AG09309 (cell line): ENCODE data around the gene POU2F1.

Source experiments
- DNase-seq: peaks from one replicate; pipeline ENCODE4 v3.0.0-alpha.2; 2010; ENCODE audit warnings: low read depth
- H3K4me3 ChIP-seq: 2 replicates; pipeline ENCODE4 v1.5.1; 2011; ENCODE audit warnings: mild to moderate bottlenecking, low read depth, low read length, moderate library complexity; ENCODE audit not compliant: control insufficient read depth
- CTCF ChIP-seq: IDR thresholded peaks from 2 replicates; pipeline ENCODE4 v1.5.1; 2011; ENCODE audit warnings: mild to moderate bottlenecking, low read depth, low read length, inconsistent platforms; ENCODE audit not compliant: insufficient read depth, control insufficient read depth; ENCODE audit errors: missing control alignments

The POU2F1 gene

GRCh38 chr1:167423684-167424619 is 203.3 kb downstream of the POU2F1 start:
- TF ChIP-seq CTCF = no peak
- no peak for DNase-seq
- no peak overlapping the region for H3K4me3 ChIP-seq

GRCh38 chr1:167425482-167425881 is 204.8 kb downstream of the POU2F1 start:
- DNase-seq = no peak
- no peak overlapping the region for H3K4me3 ChIP-seq
- TF ChIP-seq CTCF = no peak

DNA sequence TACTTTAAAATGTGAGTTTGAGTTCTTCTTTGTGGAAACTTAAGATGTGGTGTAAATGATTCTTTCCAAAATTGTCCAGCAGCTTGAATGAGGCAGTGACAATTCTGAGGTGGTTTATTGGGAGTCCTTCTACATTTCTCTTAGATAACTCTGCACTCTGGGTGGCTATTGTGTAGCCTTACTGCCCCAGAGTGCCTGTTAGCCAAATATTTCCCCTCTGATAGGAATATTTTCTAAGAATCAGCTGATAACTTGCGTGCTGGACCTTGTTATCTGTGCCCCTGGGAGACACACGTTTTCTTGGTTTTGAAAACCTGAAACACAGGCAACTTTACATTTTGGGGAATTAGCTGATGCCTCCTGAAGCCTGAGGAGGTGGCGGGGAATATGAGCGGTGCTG is 206.0 kb downstream of the POU2F1 start:
- H3K4me3 ChIP-seq = no peak overlapping the region
- no peak for TF ChIP-seq CTCF
- no peak for DNase-seq

- DNase-seq = no peak
- H3K4me3 ChIP-seq = no peak overlapping the region
- no peak for TF ChIP-seq CTCF
Observed at GRCh38 chr1:167427848-167428247, 207.2 kb downstream of the POU2F1 start.

- DNase-seq = no peak
- no peak for TF ChIP-seq CTCF
- H3K4me3 ChIP-seq = no peak overlapping the region
Observed at GRCh38 chr1:167428395-167428794, 207.7 kb downstream of the POU2F1 start.

DNA sequence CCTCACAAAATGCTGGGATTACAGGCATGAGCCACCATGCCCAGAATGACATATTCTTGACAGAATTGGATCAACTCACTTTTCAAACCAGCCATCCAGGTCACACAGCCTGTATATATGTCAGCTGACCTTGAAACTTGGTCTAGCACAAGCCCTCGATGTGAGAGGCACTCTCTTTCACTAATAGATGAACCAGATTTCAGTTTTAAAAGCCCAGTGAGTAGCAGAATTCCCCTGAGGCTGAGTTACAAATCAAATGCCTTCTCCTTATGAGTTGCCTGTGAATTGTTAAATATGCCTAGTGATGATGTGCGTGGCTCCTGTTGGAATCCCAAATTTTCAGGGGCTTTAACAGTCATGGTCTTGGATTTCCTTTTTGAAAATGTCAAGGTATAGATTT is 208.9 kb downstream of the POU2F1 start:
- no peak for TF ChIP-seq CTCF
- H3K4me3 ChIP-seq = no peak overlapping the region
- DNase-seq = no peak
